Glutamatergic neuron (in vitro differentiated cells): Measurements from ENCODE around the gene MAPKBP1. TPM values are rescaled to one million over a fixed set of nuclear protein-coding genes. Genes with fewer than 3 reads are reported as not detected.
A peak's percentile ranks its signal among the peaks of the same experiment; 100 is the strongest.

Experiments
- DNase-seq: peaks from one replicate; pipeline ENCODE4 v3.0.0; 2022
- H3K27ac Mint-ChIP-seq: one replicate; pipeline ENCODE4 v1.8.0; 2020; ENCODE audit warnings: mild to moderate bottlenecking, mixed read lengths, inconsistent platforms; ENCODE audit not compliant: unreplicated experiment
- H3K27me3 Mint-ChIP-seq: one replicate; pipeline ENCODE4 v1.8.0; 2020; ENCODE audit warnings: mild to moderate bottlenecking, moderate library complexity, mixed read lengths, inconsistent platforms; ENCODE audit not compliant: unreplicated experiment
- H3K36me3 Mint-ChIP-seq: one replicate; pipeline ENCODE4 v1.8.0; 2020; ENCODE audit warnings: mild to moderate bottlenecking, mixed read lengths, inconsistent platforms; ENCODE audit not compliant: unreplicated experiment
- H3K4me1 Mint-ChIP-seq: one replicate; pipeline ENCODE4 v1.8.0; 2020; ENCODE audit warnings: mild to moderate bottlenecking, low read depth, mixed read lengths, inconsistent platforms; ENCODE audit not compliant: unreplicated experiment
- H3K4me3 Mint-ChIP-seq: one replicate; pipeline ENCODE4 v1.8.0; 2020; ENCODE audit warnings: mild to moderate bottlenecking, mixed read lengths, inconsistent platforms; ENCODE audit not compliant: unreplicated experiment
- H3K9me3 Mint-ChIP-seq: one replicate; pipeline ENCODE4 v1.8.0; 2020; ENCODE audit warnings: mild to moderate bottlenecking, moderate library complexity, mixed read lengths, inconsistent platforms; ENCODE audit not compliant: unreplicated experiment
- CTCF ChIP-seq: fragments of 200-600 bp; sonication (generic); IDR thresholded peaks from one replicate; pipeline ENCODE4 v1.5.0; 2021; ENCODE audit not compliant: partially characterized antibody, unreplicated experiment
- total RNA-seq: library from RNA; stranded (reverse); fragmentation: NEBNext Ultra II Directional; extraction: Animal tissue kit (Norgen Biotek cat#: 25700); gene quantifications from one replicate; pipeline ENCODE4 v1.2.1, GENCODE V29; 2021; ENCODE audit not compliant: unreplicated experiment

Gene MAPKBP1
- total RNA-seq, 1 donor from 2014 or later = 45.7 TPM

GRCh38 chr15:41811432-41812195 is 37.3 kb downstream of the MAPKBP1 start:
- peaks cover 2% of the 10 kb centered on the region for H3K27me3 Mint-ChIP-seq
- no peaks in the 10 kb centered on the region for H3K4me1 Mint-ChIP-seq
- peaks cover 2% of the 10 kb centered on the region for H3K9me3 Mint-ChIP-seq
- H3K4me3 Mint-ChIP-seq = no peak overlapping the region
- H3K36me3 Mint-ChIP-seq = no peaks in the 10 kb centered on the region
- TF ChIP-seq CTCF = peak; percentile 79
- peak; percentile 91 for DNase-seq
- H3K27ac Mint-ChIP-seq = no peak overlapping the region

DNA sequence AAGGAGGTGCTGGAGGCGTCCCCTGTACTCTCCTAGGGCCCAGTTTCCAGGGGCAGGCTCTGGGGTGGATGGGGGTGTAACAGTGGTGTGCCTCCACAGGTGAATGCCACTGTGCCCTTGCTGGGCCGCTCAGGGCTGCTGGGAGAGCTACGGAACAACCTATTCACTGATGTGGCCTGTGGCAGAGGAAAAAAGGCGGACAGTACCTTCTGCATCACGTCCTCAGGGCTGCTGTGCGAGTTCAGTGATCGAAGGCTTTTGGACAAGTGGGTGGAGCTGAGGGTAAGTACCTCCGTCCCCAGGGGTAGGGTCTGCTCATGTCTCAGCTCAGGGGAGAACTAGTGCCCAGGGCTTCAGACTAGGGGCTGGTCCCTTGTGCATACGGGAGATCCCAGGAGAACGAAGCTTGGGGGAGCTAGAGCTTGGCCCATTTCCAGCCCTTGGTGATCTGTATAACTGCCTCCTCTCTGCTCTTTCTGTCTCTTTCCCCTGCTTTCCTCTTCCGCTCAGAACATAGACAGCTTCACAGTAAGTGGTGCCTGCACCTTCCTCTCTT is 38.6 kb downstream of the MAPKBP1 start:
- H3K36me3 Mint-ChIP-seq = no peaks in the 10 kb centered on the region
- H3K27ac Mint-ChIP-seq = no peak overlapping the region
- peaks cover 4% of the 10 kb centered on the region for H3K9me3 Mint-ChIP-seq
- H3K4me3 Mint-ChIP-seq = no peak overlapping the region
- peaks cover 3% of the 10 kb centered on the region for H3K27me3 Mint-ChIP-seq
- no peak for DNase-seq
- no peaks in the 10 kb centered on the region for H3K4me1 Mint-ChIP-seq
- no peak for TF ChIP-seq CTCF

GRCh38 chr15:41813426-41813825 is 39.1 kb downstream of the MAPKBP1 start:
- Mint-ChIP-seq H3K4me3 (no peak overlapping the region), H3K9me3 (peaks cover 4% of the 10 kb centered on the region), H3K27ac (no peak overlapping the region), H3K4me1 (no peaks in the 10 kb centered on the region), H3K27me3 (peaks cover 3% of the 10 kb centered on the region), H3K36me3 (no peaks in the 10 kb centered on the region)
- DNase-seq = no peak
- no peak for TF ChIP-seq CTCF

DNA sequence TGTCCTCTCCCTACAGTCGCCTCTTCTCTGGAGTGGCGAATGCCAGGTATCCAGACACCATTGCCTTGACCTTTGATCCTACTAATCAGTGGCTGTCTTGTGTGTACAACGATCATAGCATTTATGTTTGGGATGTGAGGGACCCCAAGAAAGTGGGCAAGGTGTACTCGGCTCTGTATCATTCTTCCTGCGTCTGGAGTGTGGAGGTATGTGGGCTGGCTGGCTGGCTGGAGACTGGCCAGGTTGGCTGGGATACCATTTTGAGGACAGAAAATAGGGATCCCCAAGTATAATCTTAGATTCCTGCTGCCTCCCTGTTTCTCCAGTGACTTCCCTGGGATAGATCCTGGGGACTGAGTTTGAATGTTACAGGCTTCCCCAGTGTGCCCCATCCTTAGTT is 40.2 kb downstream of the MAPKBP1 start:
- Mint-ChIP-seq H3K4me1 (no peaks in the 10 kb centered on the region), H3K9me3 (peaks cover 4% of the 10 kb centered on the region), H3K4me3 (no peak overlapping the region), H3K27me3 (peaks cover 1% of the 10 kb centered on the region), H3K36me3 (no peaks in the 10 kb centered on the region), H3K27ac (no peak overlapping the region)
- no peak for TF ChIP-seq CTCF
- DNase-seq = no peak

DNA sequence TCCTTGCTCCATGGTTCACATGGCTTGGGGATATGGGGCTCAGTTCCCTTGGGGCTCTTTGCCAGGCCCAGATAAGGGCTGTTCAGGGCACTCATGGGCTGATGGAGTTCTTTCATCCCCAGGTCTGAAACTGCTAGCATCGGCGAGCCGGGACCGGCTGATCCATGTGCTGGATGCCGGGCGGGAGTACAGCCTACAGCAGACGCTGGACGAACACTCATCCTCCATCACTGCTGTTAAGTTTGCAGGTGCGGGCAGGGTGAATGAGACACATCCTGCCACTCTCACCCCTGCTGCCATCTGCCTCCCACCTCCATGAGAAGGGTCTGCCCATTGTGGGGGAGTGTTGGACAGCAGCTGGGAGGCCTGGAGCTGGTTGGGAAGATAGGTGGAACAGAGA is 42.5 kb downstream of the MAPKBP1 start:
- Mint-ChIP-seq H3K4me3 (no peak overlapping the region), H3K27ac (no peak overlapping the region), H3K36me3 (no peaks in the 10 kb centered on the region), H3K4me1 (peaks cover 2% of the 10 kb centered on the region), H3K9me3 (peaks cover 4% of the 10 kb centered on the region), H3K27me3 (peaks cover 5% of the 10 kb centered on the region)
- no peak for DNase-seq
- no peak for TF ChIP-seq CTCF
